ENCODE data around the gene TSN.
"Not testable (repeated sequence)": the region's sequence is repeated elsewhere in the genome, so short reads cannot be mapped to it uniquely, and the experiment has no call there.

GRCh38 chr2:121813083-121813482 lies 57.6 kb downstream of the TSN start:
- not testable (repeated sequence) for TF ChIP-seq CTCF, POLR2AphosphoS5 (IDR thresholded peaks at IDR 0.05)

All from stomach (tissue), 4 donors.